HEK293 (cell line): ENCODE measurements around the gene NAP1L1.

Experiments used
- CTCF ChIA-PET: fragments of 350-600 bp; formaldehyde crosslinking; extraction: SDS; loops from one replicate; lab custom pipeline; 2021; ENCODE audit warnings: antibody characterized with exemption; lab: Yijun Ruan, JAX
- POLR2A ChIA-PET: fragments of 300-600 bp; formaldehyde crosslinking; extraction: SDS; loops from one replicate; lab custom pipeline; 2020; ENCODE audit warnings: antibody characterized with exemption, inconsistent platforms; lab: Yijun Ruan, JAX
- H3K27ac ChIP-seq: fragments of 200-500 bp; sonication (Bioruptor generic); 2 replicates; pipeline ENCODE4 v1.5.1; 2014; ENCODE audit warnings: low read depth, low read length, control low read depth, inconsistent platforms; ENCODE audit errors: extremely low read depth
- H3K36me3 ChIP-seq, 2 experiments: fragments of 200-500 bp in 1 of 2; sonication (Bioruptor generic) in 1 of 2; 1 replicate in 1 of 2; 2 replicates in 1 of 2; pipeline ENCODE4 v1.5.1; 2014 to 2017; ENCODE audit warnings: inconsistent platforms in 2 of 2, low read length in 2 of 2; ENCODE audit not compliant: control insufficient read depth in 2 of 2, insufficient read depth in 1 of 2
- H3K4me1 ChIP-seq: fragments of 200-500 bp; sonication (Bioruptor generic); 2 replicates; pipeline ENCODE4 v1.5.1; 2014; ENCODE audit warnings: mild to moderate bottlenecking, low read length, inconsistent platforms; ENCODE audit not compliant: control insufficient read depth, insufficient read depth
- H3K4me3 ChIP-seq: 2 replicates; pipeline ENCODE4 v1.5.1; 2011; ENCODE audit warnings: low read depth, mild to moderate bottlenecking, control low read depth, low read length, moderate library complexity
- H3K9me3 ChIP-seq: fragments of 200-500 bp; sonication (Bioruptor generic); 2 replicates; pipeline ENCODE4 v1.5.1; 2014; ENCODE audit warnings: low read depth, low read length, inconsistent platforms; ENCODE audit not compliant: control insufficient read depth, insufficient read depth
- BCL11A ChIP-seq: fragments of 450-650 bp; formaldehyde crosslinking; IDR thresholded peaks from 2 replicates; pipeline ENCODE4 v1.5.1; 2016; ENCODE audit warnings: low read depth, missing biosample characterization, missing genetic modification characterization
- FEZF1 ChIP-seq: fragments of 450-650 bp; formaldehyde crosslinking; IDR thresholded peaks from 2 replicates; pipeline ENCODE4 v1.5.1; 2016; ENCODE audit warnings: missing biosample characterization, missing genetic modification characterization
- MYNN ChIP-seq: fragments of 450-650 bp; formaldehyde crosslinking; IDR thresholded peaks from 2 replicates; pipeline ENCODE4 v1.5.1; 2016; ENCODE audit warnings: missing biosample characterization, missing genetic modification characterization, borderline replicate concordance
- MZF1 ChIP-seq: fragments of 450-650 bp; formaldehyde crosslinking; IDR thresholded peaks from 2 replicates; pipeline ENCODE4 v1.5.1; 2017; ENCODE audit warnings: missing biosample characterization, missing genetic modification characterization, borderline replicate concordance
- ZBTB1 ChIP-seq: fragments of 450-650 bp; formaldehyde crosslinking; IDR thresholded peaks from 2 replicates; pipeline ENCODE4 v1.5.1; 2016; ENCODE audit warnings: missing biosample characterization, missing genetic modification characterization
- ZBTB17 ChIP-seq: fragments of 450-650 bp; formaldehyde crosslinking; IDR thresholded peaks from 2 replicates; pipeline ENCODE4 v1.5.1; 2016; ENCODE audit warnings: missing biosample characterization, missing genetic modification characterization
- ZIC2 ChIP-seq: fragments of 450-650 bp; formaldehyde crosslinking; IDR thresholded peaks from 2 replicates; pipeline ENCODE4 v1.5.1; 2016; ENCODE audit warnings: missing biosample characterization, missing genetic modification characterization
- ZNF133 ChIP-seq: fragments of 450-650 bp; formaldehyde crosslinking; IDR thresholded peaks from 2 replicates; pipeline ENCODE4 v1.5.1; 2016; ENCODE audit warnings: missing biosample characterization, missing genetic modification characterization
- ZNF202 ChIP-seq: fragments of 450-650 bp; formaldehyde crosslinking; IDR thresholded peaks from 2 replicates; pipeline ENCODE4 v1.5.1; 2016; ENCODE audit warnings: missing biosample characterization, missing genetic modification characterization, borderline replicate concordance
- ZNF239 ChIP-seq: fragments of 450-650 bp; formaldehyde crosslinking; IDR thresholded peaks from 2 replicates; pipeline ENCODE4 v1.5.1; 2016; ENCODE audit warnings: missing biosample characterization, missing genetic modification characterization
- ZNF24 ChIP-seq: fragments of 450-650 bp; formaldehyde crosslinking; IDR thresholded peaks from 2 replicates; pipeline ENCODE4 v1.5.1; 2016; ENCODE audit warnings: missing biosample characterization, missing genetic modification characterization
- ZNF280D ChIP-seq: fragments of 450-650 bp; formaldehyde crosslinking; IDR thresholded peaks from 2 replicates; pipeline ENCODE4 v1.5.1; 2016; ENCODE audit warnings: missing biosample characterization, missing genetic modification characterization
- ZNF473 ChIP-seq: fragments of 450-650 bp; formaldehyde crosslinking; IDR thresholded peaks from 2 replicates; pipeline ENCODE4 v1.5.1; 2017; ENCODE audit warnings: missing biosample characterization, missing genetic modification characterization
- ZNF514 ChIP-seq: fragments of 450-650 bp; formaldehyde crosslinking; IDR thresholded peaks from 2 replicates; pipeline ENCODE4 v1.5.1; 2016; ENCODE audit warnings: missing biosample characterization, missing genetic modification characterization
- ZNF558 ChIP-seq: fragments of 450-650 bp; formaldehyde crosslinking; IDR thresholded peaks from 2 replicates; pipeline ENCODE4 v1.5.1; 2016; ENCODE audit warnings: missing biosample characterization, missing genetic modification characterization
- ZNF600 ChIP-seq: fragments of 450-650 bp; formaldehyde crosslinking; IDR thresholded peaks from 2 replicates; pipeline ENCODE4 v1.5.1; 2016; ENCODE audit warnings: missing biosample characterization, missing genetic modification characterization
- ZNF629 ChIP-seq: fragments of 450-650 bp; formaldehyde crosslinking; IDR thresholded peaks from 2 replicates; pipeline ENCODE4 v1.5.1; 2017; ENCODE audit warnings: missing biosample characterization, missing genetic modification characterization
- ZNF664 ChIP-seq: fragments of 450-650 bp; formaldehyde crosslinking; IDR thresholded peaks from 2 replicates; pipeline ENCODE4 v1.5.1; 2016; ENCODE audit warnings: missing biosample characterization, missing genetic modification characterization
- ZNF707 ChIP-seq: fragments of 450-650 bp; formaldehyde crosslinking; IDR thresholded peaks from 2 replicates; pipeline ENCODE4 v1.5.1; 2016; ENCODE audit warnings: missing biosample characterization, missing genetic modification characterization
- ZNF777 ChIP-seq: fragments of 450-650 bp; formaldehyde crosslinking; IDR thresholded peaks from 2 replicates; pipeline ENCODE4 v1.5.1; 2017; ENCODE audit warnings: missing biosample characterization, missing genetic modification characterization, borderline replicate concordance
- TF ChIP-seq, protein P1 (sequence below): fragments of 450-650 bp; formaldehyde crosslinking; IDR thresholded peaks from 2 replicates; pipeline ENCODE4 v1.5.1; 2016; ENCODE audit warnings: missing biosample characterization, missing genetic modification characterization
- TF ChIP-seq, protein P2 (sequence below): fragments of 450-650 bp; formaldehyde crosslinking; IDR thresholded peaks from 2 replicates; pipeline ENCODE4 v1.5.1; 2016; ENCODE audit warnings: missing biosample characterization, missing genetic modification characterization

The NAP1L1 gene

DNA sequence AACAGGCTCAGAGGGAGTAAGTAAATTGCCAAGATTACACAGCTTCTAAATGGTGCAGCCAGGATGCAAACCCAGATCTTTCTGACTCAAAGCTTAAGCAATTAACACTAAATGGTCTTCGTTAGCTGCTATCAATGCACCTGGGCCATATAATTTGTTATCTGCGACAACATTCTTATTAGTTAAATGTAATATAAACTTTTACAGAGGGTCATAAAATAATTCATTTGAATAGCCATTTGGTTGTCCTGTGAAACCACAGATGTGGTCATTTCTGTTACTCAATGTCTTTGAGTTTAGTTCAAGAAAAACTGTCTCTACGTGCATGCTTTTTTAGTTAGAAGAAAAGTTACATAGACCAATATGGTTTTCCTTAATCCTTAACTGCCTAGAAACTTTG is 22.1 kb upstream of the NAP1L1 start:
- Histone ChIP-seq H3K36me3 (no peaks in the 10 kb centered on the region), H3K4me1 (no peaks in the 10 kb centered on the region), H3K4me3 (no peak overlapping the region), H3K9me3 (no peaks in the 10 kb centered on the region), H3K27ac (no peak overlapping the region)
- POLR2A ChIA-PET: no interaction called here
- CTCF ChIA-PET: interaction anchor here (0.6 kb wide), 1 partner anchor 810 kb away, joined by 3 read pairs; no protein-coding TSS in a partner anchor
- TF ChIP-seq, protein P1, sequence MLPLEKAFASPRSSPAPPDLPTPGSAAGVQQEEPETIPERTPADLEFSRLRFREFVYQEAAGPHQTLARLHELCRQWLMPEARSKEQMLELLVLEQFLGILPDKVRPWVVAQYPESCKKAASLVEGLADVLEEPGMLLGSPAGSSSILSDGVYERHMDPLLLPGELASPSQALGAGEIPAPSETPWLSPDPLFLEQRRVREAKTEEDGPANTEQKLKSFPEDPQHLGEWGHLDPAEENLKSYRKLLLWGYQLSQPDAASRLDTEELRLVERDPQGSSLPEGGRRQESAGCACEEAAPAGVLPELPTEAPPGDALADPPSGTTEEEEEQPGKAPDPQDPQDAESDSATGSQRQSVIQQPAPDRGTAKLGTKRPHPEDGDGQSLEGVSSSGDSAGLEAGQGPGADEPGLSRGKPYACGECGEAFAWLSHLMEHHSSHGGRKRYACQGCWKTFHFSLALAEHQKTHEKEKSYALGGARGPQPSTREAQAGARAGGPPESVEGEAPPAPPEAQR (tag by site-specific recombination): no peak
- peak; percentile 61 for TF ChIP-seq FEZF1 (tag by site-specific recombination)

DNA sequence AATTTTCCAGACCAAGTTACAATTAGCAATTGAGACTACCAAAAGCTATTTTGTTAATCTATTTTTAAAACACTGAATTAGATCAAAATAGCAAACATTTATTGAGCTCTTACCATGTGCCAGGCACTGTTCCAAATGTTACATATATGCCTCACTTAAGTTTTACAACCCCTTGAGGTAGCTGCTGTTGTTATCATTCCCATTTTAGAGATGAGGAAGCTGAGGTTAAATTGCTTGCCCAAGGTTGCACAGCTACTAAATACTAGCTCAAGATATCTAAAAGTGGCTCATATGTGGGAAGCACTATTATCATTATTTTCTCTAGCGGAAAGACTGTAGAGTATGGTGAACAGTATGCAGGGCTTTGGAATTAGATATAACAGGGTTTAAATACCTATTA is 19.5 kb upstream of the NAP1L1 start:
- CTCF ChIA-PET: no interaction called here
- H3K27ac ChIP-seq: no peak overlapping the region
- H3K4me1 ChIP-seq: no peaks in the 10 kb centered on the region
- no peak overlapping the region for H3K4me3 ChIP-seq
- no peaks in the 10 kb centered on the region for H3K9me3 ChIP-seq
- H3K36me3 ChIP-seq: no peaks in the 10 kb centered on the region
- no peak for TF ChIP-seq ZNF707 (tag by site-specific recombination)
- TF ChIP-seq ZNF558 (tag by site-specific recombination): no peak
- TF ChIP-seq, protein P2, sequence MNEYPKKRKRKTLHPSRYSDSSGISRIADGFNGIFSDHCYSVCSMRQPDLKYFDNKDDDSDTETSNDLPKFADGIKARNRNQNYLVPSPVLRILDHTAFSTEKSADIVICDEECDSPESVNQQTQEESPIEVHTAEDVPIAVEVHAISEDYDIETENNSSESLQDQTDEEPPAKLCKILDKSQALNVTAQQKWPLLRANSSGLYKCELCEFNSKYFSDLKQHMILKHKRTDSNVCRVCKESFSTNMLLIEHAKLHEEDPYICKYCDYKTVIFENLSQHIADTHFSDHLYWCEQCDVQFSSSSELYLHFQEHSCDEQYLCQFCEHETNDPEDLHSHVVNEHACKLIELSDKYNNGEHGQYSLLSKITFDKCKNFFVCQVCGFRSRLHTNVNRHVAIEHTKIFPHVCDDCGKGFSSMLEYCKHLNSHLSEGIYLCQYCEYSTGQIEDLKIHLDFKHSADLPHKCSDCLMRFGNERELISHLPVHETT: no peak
- no peak for TF ChIP-seq ZNF473 (tag by site-specific recombination)
- TF ChIP-seq ZNF239 (tag by site-specific recombination): no peak
- TF ChIP-seq ZIC2 (tag by site-specific recombination): no peak
- TF ChIP-seq ZBTB1 (tag by site-specific recombination): no peak
- TF ChIP-seq ZNF777 (tag by site-specific recombination): no peak
- no peak for TF ChIP-seq ZNF514 (tag by site-specific recombination)
- no peak for TF ChIP-seq ZNF664 (tag by site-specific recombination)
- no peak for TF ChIP-seq ZNF629 (tag by site-specific recombination)
- TF ChIP-seq ZBTB17: no peak
- TF ChIP-seq MYNN (tag by site-specific recombination): no peak
- TF ChIP-seq MZF1 (tag by site-specific recombination): no peak
- no peak for TF ChIP-seq ZNF202 (tag by site-specific recombination)
- no peak for TF ChIP-seq BCL11A
- no peak for TF ChIP-seq ZNF24 (tag by site-specific recombination)
- no peak for TF ChIP-seq ZNF280D (tag by site-specific recombination)
- no peak for TF ChIP-seq ZNF133 (tag by site-specific recombination)
- no peak for TF ChIP-seq ZNF600 (tag by site-specific recombination)
- POLR2A ChIA-PET: no interaction called here
